HS-5 (cell line): ENCODE measurements around the gene MPC2.
"Not testable (repeated sequence)": the region's sequence is repeated elsewhere in the genome, so short reads cannot be mapped to it uniquely, and the experiment has no call there.

ENCODE experiments used
- DNase-seq: peaks from one replicate; pipeline ENCODE4 v3.0.0-alpha.2; 2012; ENCODE audit warnings: low read depth

Gene MPC2

GRCh38 chr1:167934426-167935215 is 2.3 kb downstream of the MPC2 start:
- DNase-seq, result no peak

GRCh38 chr1:167933788-167934187 is 3.1 kb downstream of the MPC2 start:
- DNase-seq, result no peak

- no peak for DNase-seq
These were observed 7.1 kb downstream of the MPC2 start for GRCh38 chr1:167929725-167930124.

- not testable (repeated sequence) for DNase-seq
These were observed 8.0 kb downstream of the MPC2 start for GRCh38 chr1:167928919-167929318.

GRCh38 chr1:167928457-167928852 is 8.4 kb downstream of the MPC2 start:
- DNase-seq, result no peak

GRCh38 chr1:167927046-167927754 is 9.7 kb downstream of the MPC2 start:
- no peak for DNase-seq

GRCh38 chr1:167926486-167926997 is 10.3 kb downstream of the MPC2 start:
- DNase-seq, result no peak

- DNase-seq, result no peak
These were observed 12.2 kb downstream of the MPC2 start for GRCh38 chr1:167924543-167925231.

- no peak for DNase-seq
These were observed 12.8 kb downstream of the MPC2 start for GRCh38 chr1:167924102-167924501.

- no peak for DNase-seq
These were observed 13.4 kb downstream of the MPC2 start for GRCh38 chr1:167923324-167924056.

- DNase-seq, result no peak
These were observed 14.2 kb downstream of the MPC2 start for GRCh38 chr1:167922611-167923074.

GRCh38 chr1:167922023-167922422 is 14.8 kb downstream of the MPC2 start:
- no peak for DNase-seq

GRCh38 chr1:167916766-167917511 is 19.9 kb downstream of the MPC2 start:
- no peak for DNase-seq

GRCh38 chr1:167915569-167915968 is 21.3 kb downstream of the MPC2 start:
- DNase-seq, result no peak

- no peak for DNase-seq
These were observed 22.9 kb downstream of the MPC2 start, which contains the start of gene ADCY10 for GRCh38 chr1:167913895-167914496. Gene ADCY10 (minus strand): TSS chr1:167914134. CDS start chr1:167905140, 8,994 bp downstream.

GRCh38 chr1:167912294-167912693 is 24.6 kb downstream of the MPC2 start:
- DNase-seq, result no peak

GRCh38 chr1:167911413-167911812 is 25.5 kb downstream of the MPC2 start:
- no peak for DNase-seq

- no peak for DNase-seq
These were observed 26.3 kb downstream of the MPC2 start for GRCh38 chr1:167910530-167910929.

GRCh38 chr1:167909691-167910180 is 27.1 kb downstream of the MPC2 start:
- no peak for DNase-seq

GRCh38 chr1:167905671-167906070 is 31.2 kb downstream of the MPC2 start:
- DNase-seq, result no peak
